Measurements from ENCODE around the gene NAT9. TPM values are rescaled to one million over a fixed set of nuclear protein-coding genes. Genes with fewer than 3 reads are reported as not detected.

Gene NAT9
- total RNA-seq, 1 donor, result 20.2 TPM

- H3K4me3 ChIP-seq (ENCODE audit: low read depth, low read length), result no peak overlapping the region
- no peak for DNase-seq (ENCODE audit: low read depth)
- no peak for TF ChIP-seq CTCF (IDR thresholded peaks at IDR 0.05; ENCODE audit: insufficient read depth, low read length)
Measured at GRCh38 chr17:74769266-74769855, 6.8 kb downstream of the NAT9 start.

DNA sequence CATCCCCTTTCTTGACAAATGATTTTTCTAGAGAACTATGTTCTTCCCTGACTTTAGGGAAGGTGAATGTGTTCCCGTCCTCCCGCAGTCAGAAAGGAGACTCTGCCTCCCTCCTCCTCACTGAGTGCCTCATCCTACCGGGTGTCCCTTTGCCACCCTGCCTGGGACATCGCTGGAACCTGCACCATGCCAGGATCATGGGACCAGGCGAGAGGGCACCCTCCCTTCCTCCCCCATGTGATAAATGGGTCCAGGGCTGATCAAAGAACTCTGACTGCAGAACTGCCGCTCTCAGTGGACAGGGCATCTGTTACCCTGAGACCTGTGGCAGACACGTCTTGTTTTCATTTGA is 7.4 kb downstream of the NAT9 start:
- no peak overlapping the region for H3K4me3 ChIP-seq (ENCODE audit: low read depth, low read length)
- DNase-seq (ENCODE audit: low read depth), result no peak
- TF ChIP-seq CTCF (IDR thresholded peaks at IDR 0.05; ENCODE audit: insufficient read depth, low read length), result no peak

DNA sequence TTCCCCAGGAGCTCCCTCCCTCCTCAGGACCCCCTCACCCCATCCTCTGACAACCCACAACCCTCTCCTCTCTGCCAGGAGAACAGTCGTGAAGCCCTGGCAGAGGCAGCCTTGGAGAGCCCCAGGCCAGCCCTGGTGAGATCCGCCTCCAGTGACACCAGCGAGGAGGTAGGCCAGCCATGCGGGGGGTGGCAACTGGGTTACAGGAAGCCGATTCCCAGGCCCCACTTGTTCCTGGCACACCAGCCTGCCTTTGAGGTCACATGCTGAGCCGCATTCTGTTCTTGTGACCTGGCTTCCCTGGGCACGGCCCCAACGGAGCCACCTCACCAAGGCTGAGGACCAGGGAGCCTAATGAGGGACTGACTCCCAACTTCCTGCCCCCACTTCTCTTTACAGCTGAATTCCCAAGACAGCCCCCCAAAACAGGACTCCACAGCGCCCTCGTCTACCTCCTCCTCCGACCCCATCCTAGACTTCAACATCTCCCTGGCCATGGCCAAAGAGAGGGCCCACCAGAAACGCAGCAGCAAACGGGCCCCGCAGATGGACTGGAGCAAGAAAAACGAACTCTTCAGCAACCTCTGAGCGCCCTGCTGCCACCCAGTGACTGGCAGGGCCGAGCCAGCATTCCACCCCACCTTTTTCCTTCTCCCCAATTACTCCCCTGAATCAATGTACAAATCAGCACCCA is 7.9 kb downstream of the NAT9 start:
- no peak for TF ChIP-seq CTCF (IDR thresholded peaks at IDR 0.05; ENCODE audit: insufficient read depth, low read length)
- H3K4me3 ChIP-seq (ENCODE audit: low read depth, low read length), result no peak overlapping the region
- peak; percentile 74 for DNase-seq (ENCODE audit: low read depth)

- no peak for TF ChIP-seq CTCF (IDR thresholded peaks at IDR 0.05; ENCODE audit: insufficient read depth, low read length)
- H3K4me3 ChIP-seq (ENCODE audit: low read depth, low read length), result no peak overlapping the region
- no peak for DNase-seq (ENCODE audit: low read depth)
Measured at GRCh38 chr17:74767111-74767516, 9.0 kb downstream of the NAT9 start.

- no peak for TF ChIP-seq CTCF (IDR thresholded peaks at IDR 0.05; ENCODE audit: insufficient read depth, low read length)
- H3K4me3 ChIP-seq (ENCODE audit: low read depth, low read length), result no peak overlapping the region
- DNase-seq (ENCODE audit: low read depth), result no peak
Measured at GRCh38 chr17:74766413-74766812, 9.7 kb downstream of the NAT9 start.

DNA sequence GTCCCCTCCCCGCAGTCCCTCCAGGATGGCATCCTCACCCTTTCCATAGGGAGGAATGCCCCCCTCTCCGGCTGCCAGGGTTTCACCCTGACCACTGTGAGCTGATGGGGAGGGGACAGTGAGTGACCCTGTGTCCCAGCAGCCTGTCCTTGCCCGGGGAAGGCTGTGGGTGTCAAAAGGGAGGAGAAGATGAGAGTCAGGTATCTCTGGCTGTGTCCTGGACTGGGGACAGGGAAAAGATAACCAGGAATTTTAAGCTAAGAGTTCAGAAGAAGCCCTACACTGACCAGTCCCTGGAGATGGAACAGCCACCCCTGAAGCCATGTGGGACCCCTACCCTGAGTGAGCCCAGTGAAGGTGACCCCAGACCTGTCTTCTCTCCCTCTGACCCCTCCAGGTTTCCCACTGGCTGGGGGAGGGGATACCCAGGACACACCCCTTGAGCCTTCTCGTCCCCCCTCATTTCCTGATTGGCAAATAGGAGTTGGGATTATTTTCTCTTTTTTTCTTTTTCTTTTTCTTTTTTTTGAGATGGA is 11.3 kb downstream of the NAT9 start:
- no peak for TF ChIP-seq CTCF (IDR thresholded peaks at IDR 0.05; ENCODE audit: insufficient read depth, low read length)
- no peak overlapping the region for H3K4me3 ChIP-seq (ENCODE audit: low read depth, low read length)
- no peak for DNase-seq (ENCODE audit: low read depth)
